Measurements from ENCODE around the gene MYBPHL.

The MYBPHL gene

GRCh38 chr1:109298666-109299557, 7.9 kb downstream of the MYBPHL start:
- no peaks in the 10 kb centered on the region for H4K20me1 ChIP-seq (ENCODE audit: insufficient read depth)
- TF ChIP-seq CTCF (conservative IDR thresholded peaks at IDR 0.05; ENCODE audit: low read depth, low read length), result no peak
- no peaks in the 10 kb centered on the region for H3K4me1 ChIP-seq (ENCODE audit: low read depth, poor library complexity, severe bottlenecking)
- no peak overlapping the region for H2AFZ ChIP-seq (ENCODE audit: low read depth)
- no peak overlapping the region for H3K4me2 ChIP-seq
- H3K79me2 ChIP-seq (ENCODE audit: insufficient read depth, low read depth), result no peaks in the 10 kb centered on the region
- H3K4me3 ChIP-seq (IDR thresholded peaks at IDR 0.05; ENCODE audit: insufficient read depth, low read depth, low read length), result no peak overlapping the region
- H3K27ac ChIP-seq, result no peak overlapping the region
- no peak overlapping the region for H3K9ac ChIP-seq
- H3K36me3 ChIP-seq (ENCODE audit: insufficient read depth), result no peaks in the 10 kb centered on the region
- H3K27me3 ChIP-seq (ENCODE audit: insufficient read depth, low read depth), result no peaks in the 10 kb centered on the region

GRCh38 chr1:109296782-109297181, 10.0 kb downstream of the MYBPHL start:
- H3K36me3 ChIP-seq (ENCODE audit: insufficient read depth), result no peaks in the 10 kb centered on the region
- H3K79me2 ChIP-seq (ENCODE audit: insufficient read depth, low read depth), result no peaks in the 10 kb centered on the region
- no peak for TF ChIP-seq CTCF (conservative IDR thresholded peaks at IDR 0.05; ENCODE audit: low read depth, low read length)
- no peak overlapping the region for H3K4me2 ChIP-seq
- H4K20me1 ChIP-seq (ENCODE audit: insufficient read depth), result no peaks in the 10 kb centered on the region
- no peak overlapping the region for H2AFZ ChIP-seq (ENCODE audit: low read depth)
- H3K4me3 ChIP-seq (IDR thresholded peaks at IDR 0.05; ENCODE audit: insufficient read depth, low read depth, low read length), result no peak overlapping the region
- no peak overlapping the region for H3K9ac ChIP-seq
- H3K27me3 ChIP-seq (ENCODE audit: insufficient read depth, low read depth), result no peaks in the 10 kb centered on the region
- H3K4me1 ChIP-seq (ENCODE audit: low read depth, poor library complexity, severe bottlenecking), result no peaks in the 10 kb centered on the region
- no peak overlapping the region for H3K27ac ChIP-seq

GRCh38 chr1:109295712-109296415, 10.9 kb downstream of the MYBPHL start:
- Histone ChIP-seq H3K36me3 (ENCODE audit: insufficient read depth) (no peaks in the 10 kb centered on the region), H3K4me2 (no peak overlapping the region), H2AFZ (ENCODE audit: low read depth) (no peak overlapping the region), H3K4me3 (IDR thresholded peaks at IDR 0.05; ENCODE audit: insufficient read depth, low read depth, low read length) (no peak overlapping the region), H3K79me2 (ENCODE audit: insufficient read depth, low read depth) (no peaks in the 10 kb centered on the region), H3K4me1 (ENCODE audit: low read depth, poor library complexity, severe bottlenecking) (no peaks in the 10 kb centered on the region), H4K20me1 (ENCODE audit: insufficient read depth) (no peaks in the 10 kb centered on the region), H3K9ac (no peak overlapping the region), H3K27ac (no peak overlapping the region), H3K27me3 (ENCODE audit: insufficient read depth, low read depth) (no peaks in the 10 kb centered on the region)
- no peak for TF ChIP-seq CTCF (conservative IDR thresholded peaks at IDR 0.05; ENCODE audit: low read depth, low read length)

- Histone ChIP-seq H3K36me3 (ENCODE audit: insufficient read depth) (no peaks in the 10 kb centered on the region), H3K4me2 (no peak overlapping the region), H3K27ac (no peak overlapping the region), H4K20me1 (ENCODE audit: insufficient read depth) (no peaks in the 10 kb centered on the region), H2AFZ (ENCODE audit: low read depth) (no peak overlapping the region), H3K79me2 (ENCODE audit: insufficient read depth, low read depth) (no peaks in the 10 kb centered on the region), H3K4me1 (ENCODE audit: low read depth, poor library complexity, severe bottlenecking) (no peaks in the 10 kb centered on the region), H3K4me3 (IDR thresholded peaks at IDR 0.05; ENCODE audit: insufficient read depth, low read depth, low read length) (no peak overlapping the region), H3K27me3 (ENCODE audit: insufficient read depth, low read depth) (no peaks in the 10 kb centered on the region), H3K9ac (no peak overlapping the region)
- no peak for TF ChIP-seq CTCF (conservative IDR thresholded peaks at IDR 0.05; ENCODE audit: low read depth, low read length)
Observed at GRCh38 chr1:109294481-109294880, 12.3 kb downstream of the MYBPHL start.
